CD8-positive, alpha-beta memory T cell (primary cell): ENCODE measurements around the gene COPS8. TPM values are rescaled to one million over a fixed set of nuclear protein-coding genes. Genes with fewer than 3 reads are reported as not detected.

Source experiments
- CTCF ChIA-PET: fragments of 350-600 bp; sonication (Branson Sonifier 250); formaldehyde crosslinking; loops from one replicate; lab custom pipeline; 2021; ENCODE audit warnings: antibody characterized with exemption; lab: Charles Lee
- POLR2A ChIA-PET: fragments of 350-600 bp; sonication (Branson Sonifier 250); formaldehyde crosslinking; loops from one replicate; lab custom pipeline; 2021; ENCODE audit warnings: antibody characterized with exemption; lab: Charles Lee
- DNase-seq, 5 donors: peaks; one replicate each; pipeline versions ENCODE4 v3.0.0 to v3.0.0-alpha.2; 2020 to 2022; ENCODE audit warnings: mixed read lengths in 1 of 5
- H3K27ac ChIP-seq: one replicate; pipeline ENCODE4 v1.7.0; 2013; ENCODE audit warnings: low read depth, mild to moderate bottlenecking, low read length, moderate library complexity
- H3K27me3 ChIP-seq: 2 replicates; pipeline ENCODE4 v1.7.0; 2013; ENCODE audit warnings: low read length, mild to moderate bottlenecking; ENCODE audit not compliant: insufficient read depth, poor library complexity, severe bottlenecking
- H3K36me3 ChIP-seq: 2 replicates; pipeline ENCODE4 v1.7.0; 2013; ENCODE audit warnings: mild to moderate bottlenecking, low read length, moderate library complexity; ENCODE audit not compliant: insufficient read depth
- H3K4me1 ChIP-seq: 2 replicates; pipeline ENCODE4 v1.7.0; 2013; ENCODE audit warnings: mild to moderate bottlenecking, low read length, moderate library complexity; ENCODE audit not compliant: insufficient read depth
- H3K4me3 ChIP-seq: 2 replicates; pipeline ENCODE4 v1.7.0; 2013; ENCODE audit warnings: mild to moderate bottlenecking, low read length
- H3K9me3 ChIP-seq: 2 replicates; pipeline ENCODE4 v1.7.0; 2013; ENCODE audit warnings: mild to moderate bottlenecking, low read length
- H3K27ac Mint-ChIP-seq, 8 donors: one replicate each; pipeline ENCODE4 v1.8.0; 2020 to 2021; ENCODE audit warnings: mixed read lengths in 8 of 8, mild to moderate bottlenecking in 6 of 8, inconsistent platforms in 3 of 8, moderate library complexity in 3 of 8
- H3K27me3 Mint-ChIP-seq, 2 donors: one replicate each; pipeline ENCODE4 v1.8.0; 2020 to 2021; ENCODE audit warnings: mixed read lengths in 2 of 2, mild to moderate bottlenecking in 1 of 2, moderate library complexity in 1 of 2
- H3K36me3 Mint-ChIP-seq, 3 donors: one replicate each; pipeline ENCODE4 v1.8.0; 2020 to 2021; ENCODE audit warnings: mixed read lengths in 3 of 3, inconsistent platforms in 1 of 3, mild to moderate bottlenecking in 1 of 3
- H3K4me1 Mint-ChIP-seq, 3 donors: one replicate each; pipeline ENCODE4 v1.8.0; 2020 to 2021; ENCODE audit warnings: mixed read lengths in 3 of 3, inconsistent platforms in 1 of 3, mild to moderate bottlenecking in 1 of 3
- H3K4me3 Mint-ChIP-seq, 7 donors: one replicate each; pipeline ENCODE4 v1.8.0; 2020 to 2021; ENCODE audit warnings: mixed read lengths in 7 of 7, mild to moderate bottlenecking in 6 of 7, moderate library complexity in 4 of 7, inconsistent platforms in 2 of 7
- H3K9me3 Mint-ChIP-seq, 5 donors: one replicate each; pipeline ENCODE4 v1.8.0; 2020 to 2022; ENCODE audit warnings: mixed read lengths in 5 of 5, mild to moderate bottlenecking in 3 of 5, moderate library complexity in 2 of 5, inconsistent platforms in 1 of 5
- polyA plus RNA-seq: library from polyadenylated mRNA; unstranded; fragments of 300-500 nt; fragmentation: Illumina TruSeq; gene quantifications from one replicate; pipeline ENCODE4 v1.2.3, GENCODE V29; 2021
- total RNA-seq, 2 experiments: library from RNA; stranded (reverse); gene quantifications; one replicate each; pipeline ENCODE4 v1.2.3, GENCODE V29; 2021

The COPS8 gene
- total and polyA plus RNA-seq, 3 experiments from 2014 or later, result 67.4 to 77.2 (median 75.4) TPM

GRCh38 chr2:237048595-237048994 is 37.1 kb upstream of the COPS8 start:
- H3K27me3 Mint-ChIP-seq, result peaks cover 7 to 19% of the 10 kb centered on the region in 2 donors
- peaks cover 0 to 4% (median 0%) of the 10 kb centered on the region in 3 donors for H3K36me3 Mint-ChIP-seq
- DNase-seq, result no peak
- ChIA-PET POLR2A (no interaction called here), CTCF (no interaction called here)
- no peaks in the 10 kb centered on the region for H3K27me3 ChIP-seq
- H3K36me3 ChIP-seq, result no peaks in the 10 kb centered on the region
- H3K4me3 ChIP-seq, result no peak overlapping the region
- H3K27ac ChIP-seq, result no peak overlapping the region
- peaks cover 15 to 25% (median 24%) of the 10 kb centered on the region in 5 donors for H3K9me3 Mint-ChIP-seq
- H3K27ac Mint-ChIP-seq, result no peak overlapping the region
- H3K4me1 Mint-ChIP-seq, result no peaks in the 10 kb centered on the region
- H3K4me1 ChIP-seq, result no peaks in the 10 kb centered on the region
- H3K4me3 Mint-ChIP-seq, result no peak overlapping the region
- no peaks in the 10 kb centered on the region for H3K9me3 ChIP-seq

GRCh38 chr2:237051861-237052260 is 33.8 kb upstream of the COPS8 start:
- ChIA-PET CTCF (no interaction called here), POLR2A (no interaction called here)
- peaks cover 15 to 17% of the 10 kb centered on the region in 2 donors for H3K27me3 Mint-ChIP-seq
- no peaks in the 10 kb centered on the region for H3K4me1 ChIP-seq
- H3K4me3 ChIP-seq, result no peak overlapping the region
- H3K4me3 Mint-ChIP-seq, result no peak overlapping the region
- H3K27me3 ChIP-seq, result no peaks in the 10 kb centered on the region
- H3K9me3 ChIP-seq, result no peaks in the 10 kb centered on the region
- no peak for DNase-seq
- no peaks in the 10 kb centered on the region for H3K4me1 Mint-ChIP-seq
- no peak overlapping the region for H3K27ac Mint-ChIP-seq
- H3K27ac ChIP-seq, result no peak overlapping the region
- peaks cover 0 to 4% (median 0%) of the 10 kb centered on the region in 3 donors for H3K36me3 Mint-ChIP-seq
- no peaks in the 10 kb centered on the region for H3K36me3 ChIP-seq
- H3K9me3 Mint-ChIP-seq, result peaks cover 15 to 25% (median 24%) of the 10 kb centered on the region in 5 donors

- Histone ChIP-seq H3K27me3 (no peaks in the 10 kb centered on the region), H3K4me3 (no peak overlapping the region), H3K4me1 (no peaks in the 10 kb centered on the region), H3K27ac (no peak overlapping the region), H3K36me3 (no peaks in the 10 kb centered on the region), H3K9me3 (no peaks in the 10 kb centered on the region)
- no peak overlapping the region for H3K4me3 Mint-ChIP-seq
- peaks cover 11 to 17% of the 10 kb centered on the region in 2 donors for H3K27me3 Mint-ChIP-seq
- no peak overlapping the region for H3K27ac Mint-ChIP-seq
- peaks cover 11 to 19% (median 17%) of the 10 kb centered on the region in 5 donors for H3K9me3 Mint-ChIP-seq
- H3K4me1 Mint-ChIP-seq, result no peaks in the 10 kb centered on the region
- POLR2A ChIA-PET, result no interaction called here
- CTCF ChIA-PET, result no interaction called here
- no peak for DNase-seq
- peaks cover 0 to 3% (median 0%) of the 10 kb centered on the region in 3 donors for H3K36me3 Mint-ChIP-seq
These were observed 32.6 kb upstream of the COPS8 start for GRCh38 chr2:237053066-237053465.

GRCh38 chr2:237055386-237056100 is 30.1 kb upstream of the COPS8 start:
- DNase-seq, result no peak
- H3K27me3 Mint-ChIP-seq, result peaks cover 9 to 17% of the 10 kb centered on the region in 2 donors
- H3K36me3 Mint-ChIP-seq, result no peaks in the 10 kb centered on the region
- ChIA-PET CTCF (no interaction called here), POLR2A (no interaction called here)
- Histone ChIP-seq H3K27me3 (no peaks in the 10 kb centered on the region), H3K4me3 (no peak overlapping the region), H3K27ac (no peak overlapping the region), H3K9me3 (no peaks in the 10 kb centered on the region), H3K4me1 (no peaks in the 10 kb centered on the region), H3K36me3 (no peaks in the 10 kb centered on the region)
- H3K27ac Mint-ChIP-seq, result no peak overlapping the region
- no peaks in the 10 kb centered on the region for H3K4me1 Mint-ChIP-seq
- no peak overlapping the region for H3K4me3 Mint-ChIP-seq
- no peaks in the 10 kb centered on the region for H3K9me3 Mint-ChIP-seq

- H3K36me3 Mint-ChIP-seq, result no peaks in the 10 kb centered on the region
- Histone ChIP-seq H3K36me3 (no peaks in the 10 kb centered on the region), H3K27ac (no peak overlapping the region), H3K4me1 (no peaks in the 10 kb centered on the region), H3K4me3 (no peak overlapping the region), H3K9me3 (no peaks in the 10 kb centered on the region), H3K27me3 (no peaks in the 10 kb centered on the region)
- no peak overlapping the region for H3K27ac Mint-ChIP-seq
- no peak for DNase-seq
- H3K27me3 Mint-ChIP-seq, result peaks cover 9 to 19% of the 10 kb centered on the region in 2 donors
- no peaks in the 10 kb centered on the region for H3K4me1 Mint-ChIP-seq
- no peaks in the 10 kb centered on the region for H3K9me3 Mint-ChIP-seq
- ChIA-PET CTCF (no interaction called here), POLR2A (no interaction called here)
- H3K4me3 Mint-ChIP-seq, result no peak overlapping the region
These were observed 29.3 kb upstream of the COPS8 start for GRCh38 chr2:237056287-237056875.

GRCh38 chr2:237057107-237057506 is 28.6 kb upstream of the COPS8 start:
- Mint-ChIP-seq H3K4me3 (no peak overlapping the region), H3K9me3 (no peaks in the 10 kb centered on the region), H3K27me3 (peaks cover 9 to 12% of the 10 kb centered on the region in 2 donors), H3K36me3 (no peaks in the 10 kb centered on the region), H3K4me1 (no peaks in the 10 kb centered on the region), H3K27ac (no peak overlapping the region)
- ChIA-PET POLR2A (no interaction called here), CTCF (no interaction called here)
- H3K27ac ChIP-seq, result no peak overlapping the region
- no peaks in the 10 kb centered on the region for H3K36me3 ChIP-seq
- H3K4me3 ChIP-seq, result no peak overlapping the region
- no peaks in the 10 kb centered on the region for H3K27me3 ChIP-seq
- no peak for DNase-seq
- H3K9me3 ChIP-seq, result no peaks in the 10 kb centered on the region
- no peaks in the 10 kb centered on the region for H3K4me1 ChIP-seq

- H3K27ac ChIP-seq, result no peak overlapping the region
- CTCF ChIA-PET, result no interaction called here
- H3K9me3 Mint-ChIP-seq, result no peaks in the 10 kb centered on the region
- peaks cover 7 to 9% of the 10 kb centered on the region in 2 donors for H3K27me3 Mint-ChIP-seq
- no peaks in the 10 kb centered on the region for H3K27me3 ChIP-seq
- H3K27ac Mint-ChIP-seq, result no peak overlapping the region
- H3K4me3 Mint-ChIP-seq, result no peak overlapping the region
- H3K36me3 Mint-ChIP-seq, result no peaks in the 10 kb centered on the region
- H3K4me1 ChIP-seq, result no peaks in the 10 kb centered on the region
- no peak for DNase-seq
- H3K4me3 ChIP-seq, result no peak overlapping the region
- no peaks in the 10 kb centered on the region for H3K9me3 ChIP-seq
- POLR2A ChIA-PET, result no interaction called here
- no peaks in the 10 kb centered on the region for H3K36me3 ChIP-seq
- no peaks in the 10 kb centered on the region for H3K4me1 Mint-ChIP-seq
These were observed 27.8 kb upstream of the COPS8 start for GRCh38 chr2:237057893-237058300.

- Histone ChIP-seq H3K4me3 (no peak overlapping the region), H3K27me3 (no peaks in the 10 kb centered on the region), H3K36me3 (no peaks in the 10 kb centered on the region), H3K4me1 (no peaks in the 10 kb centered on the region), H3K9me3 (no peaks in the 10 kb centered on the region), H3K27ac (no peak overlapping the region)
- no peak overlapping the region for H3K4me3 Mint-ChIP-seq
- POLR2A ChIA-PET, result no interaction called here
- DNase-seq, result no peak
- no peaks in the 10 kb centered on the region for H3K4me1 Mint-ChIP-seq
- no peak overlapping the region for H3K27ac Mint-ChIP-seq
- H3K36me3 Mint-ChIP-seq, result no peaks in the 10 kb centered on the region
- CTCF ChIA-PET, result no interaction called here
- no peaks in the 10 kb centered on the region for H3K9me3 Mint-ChIP-seq
- H3K27me3 Mint-ChIP-seq, result peaks cover 7 to 9% of the 10 kb centered on the region in 2 donors
These were observed 27.3 kb upstream of the COPS8 start for GRCh38 chr2:237058423-237058822.
